NOMO-1 (cell line): ENCODE results near the gene ABLIM2.

ENCODE experiments used
- DNase-seq, 2 experiments: peaks; one replicate each; lab custom pipeline; 2025; ENCODE audit not compliant: unreplicated experiment in 2 of 2; lab: John Stamatoyannopoulos, UW

ABLIM2 gene

GRCh38 chr4:8076023-8076422 lies 82.6 kb downstream of the ABLIM2 start:
- no peak for DNase-seq

GRCh38 chr4:8073206-8073863 lies 85.3 kb downstream of the ABLIM2 start:
- DNase-seq = no peak

- DNase-seq = no peak
Observed at GRCh38 chr4:8072235-8072968, 86.2 kb downstream of the ABLIM2 start.

GRCh38 chr4:8071766-8072165 lies 86.8 kb downstream of the ABLIM2 start:
- no peak for DNase-seq

GRCh38 chr4:8070736-8071718 lies 87.6 kb downstream of the ABLIM2 start:
- DNase-seq = no peak

- no peak for DNase-seq
Observed at GRCh38 chr4:8069102-8069752, 89.4 kb downstream of the ABLIM2 start.

DNA sequence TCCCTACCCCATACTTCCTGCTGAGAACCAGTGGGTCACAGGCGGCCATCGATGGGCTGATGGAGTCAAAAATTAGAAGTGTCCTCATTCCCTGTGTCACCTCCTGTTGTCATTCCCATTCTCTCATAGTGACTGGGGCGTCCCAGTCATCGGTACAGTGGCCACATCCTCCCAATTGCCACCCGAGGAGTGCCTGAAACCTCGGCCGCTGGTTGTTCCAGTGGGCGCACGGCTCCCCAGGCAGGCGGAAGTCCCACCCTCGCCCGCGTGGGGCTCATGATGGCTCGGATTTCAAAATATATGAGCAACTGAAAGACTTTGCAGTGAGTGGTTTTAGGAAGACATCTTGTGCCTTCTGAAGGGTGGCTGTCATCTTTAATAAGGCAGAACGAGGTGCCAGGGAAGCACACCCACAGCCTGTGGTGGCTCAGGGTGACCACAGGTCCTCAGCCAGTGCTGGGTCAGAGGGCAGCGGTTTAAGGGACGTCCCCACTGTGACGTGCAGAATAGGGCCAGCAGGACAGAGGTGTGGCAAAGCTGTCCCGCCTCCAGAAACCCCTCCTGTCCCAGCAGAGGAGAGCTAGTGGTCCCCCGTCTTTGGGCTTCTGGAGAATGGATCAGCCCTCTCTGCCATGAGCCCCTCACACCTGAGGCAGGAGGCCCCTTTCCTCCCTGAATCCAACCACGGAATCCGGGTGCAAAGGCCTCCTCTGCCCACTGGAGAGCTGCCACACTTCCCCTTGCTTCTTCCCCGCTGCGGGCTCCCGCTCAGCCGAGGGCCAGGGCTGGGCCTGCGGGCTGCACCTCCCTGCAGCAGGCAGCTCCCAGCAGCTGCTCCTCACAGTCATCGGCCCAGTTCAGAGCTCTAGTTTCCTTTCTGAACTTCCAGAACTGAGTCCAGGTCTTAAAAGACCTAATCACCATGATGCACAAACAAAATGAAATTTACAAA lies 90.4 kb downstream of the ABLIM2 start:
- no peak for DNase-seq

DNA sequence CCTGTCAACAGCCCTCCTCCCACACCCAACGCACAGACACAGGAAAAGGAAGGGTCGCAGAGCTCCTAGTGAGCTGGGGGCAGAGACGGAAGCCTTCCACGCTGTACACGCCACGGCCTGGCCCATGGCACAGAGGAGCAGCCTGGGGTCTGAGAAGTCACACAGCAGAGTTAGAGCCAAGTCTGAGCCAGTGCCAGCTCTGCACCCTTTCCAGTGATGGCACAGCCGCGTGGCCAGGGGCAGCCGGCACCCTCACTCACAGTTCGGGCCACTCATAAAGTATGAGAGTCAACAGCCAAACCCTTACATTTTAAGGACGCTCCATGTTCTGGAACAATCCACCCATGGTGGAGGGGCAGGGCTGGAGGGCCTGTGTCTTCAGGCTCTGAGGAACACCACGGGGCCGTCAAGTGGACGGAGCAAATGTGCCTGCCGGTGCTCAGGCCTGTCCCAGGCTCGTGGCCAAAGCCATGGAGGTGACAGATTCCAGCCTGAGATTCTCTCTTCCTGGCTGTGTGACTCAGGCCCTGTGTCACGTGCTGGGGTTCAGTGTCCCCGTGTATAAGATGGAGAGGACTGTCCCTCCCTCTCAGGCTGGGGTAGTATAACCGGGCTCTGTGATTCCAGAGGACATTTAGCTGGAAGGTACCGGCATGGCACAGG lies 91.2 kb downstream of the ABLIM2 start:
- no peak for DNase-seq

GRCh38 chr4:8066336-8066931 lies 92.2 kb downstream of the ABLIM2 start:
- DNase-seq = no peak

GRCh38 chr4:8063974-8064563 lies 94.5 kb downstream of the ABLIM2 start:
- no peak for DNase-seq

DNA sequence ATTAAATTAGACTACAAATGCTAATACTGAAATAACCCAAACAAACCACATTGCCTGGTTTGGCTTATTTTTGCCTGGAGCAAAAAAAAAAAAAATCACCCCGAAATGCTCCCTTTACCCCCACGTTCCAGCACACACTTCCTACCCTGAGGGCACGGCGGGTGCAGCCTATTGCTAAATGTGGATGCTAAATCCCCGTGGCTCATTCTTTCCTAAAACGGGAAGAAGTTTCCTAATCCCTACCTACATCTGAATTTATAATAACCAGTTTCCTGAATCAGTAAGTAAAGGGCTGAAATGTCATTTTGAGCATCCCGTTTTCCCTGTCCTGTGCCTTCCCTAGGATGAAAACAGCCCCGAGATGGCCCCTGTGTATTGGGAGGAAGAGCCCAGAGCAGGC lies 97.0 kb downstream of the ABLIM2 start:
- no peak for DNase-seq

- DNase-seq = no peak
Observed at GRCh38 chr4:8061145-8061544, 97.5 kb downstream of the ABLIM2 start.

- DNase-seq = no peak
Observed at GRCh38 chr4:8060632-8061031, 98.0 kb downstream of the ABLIM2 start.

GRCh38 chr4:8058031-8058479 lies 100.6 kb downstream of the ABLIM2 start:
- DNase-seq = no peak

GRCh38 chr4:8055206-8055605 lies 103.4 kb downstream of the ABLIM2 start:
- no peak for DNase-seq

DNA sequence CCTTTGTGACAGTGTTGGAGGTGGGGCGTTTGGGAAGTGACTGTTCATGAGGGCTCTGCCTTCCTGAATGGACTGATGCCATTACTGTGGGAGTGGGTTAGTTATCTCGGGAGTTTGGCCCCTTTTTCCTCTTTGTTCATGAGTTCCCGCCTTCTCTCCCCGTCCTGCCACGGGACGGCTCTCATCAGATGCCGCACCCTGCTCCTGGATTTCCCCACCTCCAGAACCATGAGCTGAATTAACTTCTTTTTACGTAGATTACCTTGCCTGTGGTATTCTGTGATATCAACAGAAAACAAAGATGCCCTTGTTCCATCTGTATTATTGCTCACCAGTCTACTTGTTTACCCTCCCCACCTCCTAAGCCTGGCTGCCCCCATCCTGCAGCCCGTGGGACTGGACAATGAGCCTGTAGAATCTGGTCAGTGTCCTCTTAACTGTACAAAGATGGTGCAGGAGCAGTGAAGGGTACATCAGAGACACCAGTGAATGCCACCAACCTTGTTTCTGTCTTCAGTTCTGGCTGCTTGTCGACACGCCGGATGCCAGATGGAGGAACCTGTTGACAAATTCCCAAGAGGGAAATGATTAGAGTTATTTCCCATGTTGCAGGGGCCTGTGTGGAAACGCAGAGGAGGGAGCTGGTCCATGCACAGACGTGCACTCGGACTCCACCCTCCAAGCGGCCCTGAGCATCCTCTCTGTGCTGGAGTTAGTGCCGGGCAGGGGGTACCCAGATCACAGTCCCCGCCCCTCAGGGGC lies 104.7 kb downstream of the ABLIM2 start:
- DNase-seq = no peak

- DNase-seq = no peak
Observed at GRCh38 chr4:8052160-8052691, 106.4 kb downstream of the ABLIM2 start.
